ENCODE data around the gene TMEM87B.

DNA sequence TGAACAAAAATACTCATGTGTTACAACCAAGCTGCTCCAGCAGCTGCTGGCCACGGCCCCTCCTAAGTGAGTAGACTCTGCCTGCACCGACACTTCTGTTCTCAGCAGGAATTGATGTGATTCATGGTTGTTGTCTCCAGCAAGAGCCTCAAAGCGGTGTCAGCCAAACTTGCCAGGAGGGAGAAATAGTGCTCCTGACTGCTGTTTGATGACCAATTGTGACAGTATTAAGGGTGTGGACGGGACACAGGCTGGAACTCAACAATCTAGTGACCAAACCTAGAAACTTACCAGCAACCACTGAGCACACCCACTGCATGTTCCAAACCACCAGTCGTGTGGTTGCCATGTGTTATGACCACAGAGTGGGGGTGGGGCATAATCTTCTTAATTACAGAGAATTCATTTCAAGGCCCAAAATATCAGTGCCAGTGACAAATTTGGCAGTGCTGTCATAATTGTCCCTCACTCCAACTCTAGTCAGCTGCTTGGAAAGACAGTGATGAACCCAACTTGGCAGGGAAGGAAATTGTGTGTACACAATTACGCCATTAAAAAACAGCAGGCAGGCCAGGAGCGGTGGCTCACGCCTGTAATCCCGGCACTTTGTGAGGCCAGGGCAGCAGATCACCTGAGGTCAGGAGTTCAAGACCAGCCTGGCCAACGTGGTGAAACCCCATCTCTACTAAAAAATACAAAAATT lies 113.5 kb downstream of the TMEM87B start:
- TF ChIP-seq, protein P1, sequence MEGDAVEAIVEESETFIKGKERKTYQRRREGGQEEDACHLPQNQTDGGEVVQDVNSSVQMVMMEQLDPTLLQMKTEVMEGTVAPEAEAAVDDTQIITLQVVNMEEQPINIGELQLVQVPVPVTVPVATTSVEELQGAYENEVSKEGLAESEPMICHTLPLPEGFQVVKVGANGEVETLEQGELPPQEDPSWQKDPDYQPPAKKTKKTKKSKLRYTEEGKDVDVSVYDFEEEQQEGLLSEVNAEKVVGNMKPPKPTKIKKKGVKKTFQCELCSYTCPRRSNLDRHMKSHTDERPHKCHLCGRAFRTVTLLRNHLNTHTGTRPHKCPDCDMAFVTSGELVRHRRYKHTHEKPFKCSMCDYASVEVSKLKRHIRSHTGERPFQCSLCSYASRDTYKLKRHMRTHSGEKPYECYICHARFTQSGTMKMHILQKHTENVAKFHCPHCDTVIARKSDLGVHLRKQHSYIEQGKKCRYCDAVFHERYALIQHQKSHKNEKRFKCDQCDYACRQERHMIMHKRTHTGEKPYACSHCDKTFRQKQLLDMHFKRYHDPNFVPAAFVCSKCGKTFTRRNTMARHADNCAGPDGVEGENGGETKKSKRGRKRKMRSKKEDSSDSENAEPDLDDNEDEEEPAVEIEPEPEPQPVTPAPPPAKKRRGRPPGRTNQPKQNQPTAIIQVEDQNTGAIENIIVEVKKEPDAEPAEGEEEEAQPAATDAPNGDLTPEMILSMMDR (conservative IDR thresholded peaks at IDR 0.05; ENCODE audit: low read depth, low read length) = no peak
- TF ChIP-seq POLR2A (IDR thresholded peaks at IDR 0.05; ENCODE audit: low read depth, low read length) (no peak), RAD21 (IDR thresholded peaks at IDR 0.05; ENCODE audit: low read length) (no peak), FOS (IDR thresholded peaks at IDR 0.05; ENCODE audit: low read depth, low read length) (no peak), RFX5 (IDR thresholded peaks at IDR 0.05; ENCODE audit: low read depth, low read length) (no peak), RCOR1 (IDR thresholded peaks at IDR 0.05; ENCODE audit: insufficient replicate concordance, low read length) (no peak)

All from IMR-90 (cell line).